HUES6 (cell line): ENCODE results near the gene C4orf54.

Experiments used
- H3K27ac ChIP-seq: 2 replicates; pipeline ENCODE4 v1.7.0; 2013; ENCODE audit warnings: low read depth, mild to moderate bottlenecking, low read length, inconsistent platforms
- H3K27me3 ChIP-seq: 2 replicates; pipeline ENCODE4 v1.6.1; 2013; ENCODE audit warnings: low read length; ENCODE audit not compliant: control insufficient read depth, insufficient read depth
- H3K36me3 ChIP-seq: 2 replicates; pipeline ENCODE4 v1.6.1; 2013; ENCODE audit warnings: low read length; ENCODE audit not compliant: control insufficient read depth, insufficient read depth
- H3K4me1 ChIP-seq: 2 replicates; pipeline ENCODE4 v1.6.1; 2013; ENCODE audit warnings: low read length; ENCODE audit not compliant: control insufficient read depth, insufficient read depth
- H3K4me3 ChIP-seq: 2 replicates; pipeline ENCODE4 v1.5.1; 2013; ENCODE audit warnings: low read depth, low read length
- H3K9ac ChIP-seq: one replicate; pipeline ENCODE4 v1.6.1; 2013; ENCODE audit warnings: mild to moderate bottlenecking, low read length
- H3K9me3 ChIP-seq: 2 replicates; pipeline ENCODE4 v1.6.1; 2013; ENCODE audit warnings: low read depth, low read length; ENCODE audit not compliant: control insufficient read depth, insufficient read depth

Gene C4orf54

DNA sequence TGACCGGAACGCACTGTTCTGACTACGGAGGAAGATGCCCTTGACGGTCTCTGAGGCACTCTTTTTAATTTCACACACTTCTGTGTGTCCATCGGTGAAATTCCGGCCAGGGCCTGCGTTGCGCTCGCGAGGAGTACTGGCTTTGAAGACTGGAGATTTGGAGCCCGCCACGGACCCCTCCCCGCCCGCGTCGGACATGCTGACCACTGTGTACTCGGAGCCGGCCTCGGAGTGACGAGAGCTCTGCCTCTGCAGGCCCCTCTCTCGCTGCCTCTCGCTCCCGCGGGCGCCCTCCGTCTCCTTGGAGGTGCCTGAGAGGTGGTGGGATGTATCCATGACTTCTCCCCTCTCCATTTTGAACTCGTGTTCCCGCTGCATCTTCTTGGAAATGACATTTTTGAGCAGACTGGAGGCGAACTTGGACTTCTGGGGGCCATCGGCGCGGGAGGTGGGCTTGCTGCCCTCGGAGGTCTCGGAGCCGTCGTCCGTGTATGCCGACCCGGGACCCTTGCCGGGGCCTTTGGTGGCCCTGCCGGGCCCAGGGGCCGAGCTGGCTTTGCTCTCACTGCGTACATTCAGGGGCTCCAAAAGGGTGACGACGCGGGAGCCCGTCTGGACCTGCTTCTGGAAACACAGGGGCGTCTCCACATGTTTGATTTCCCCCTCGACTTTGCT, 5.7 kb downstream of the C4orf54 start:
- Histone ChIP-seq H3K36me3 (no peaks in the 10 kb centered on the region), H3K9me3 (no peaks in the 10 kb centered on the region), H3K4me1 (0 out of 2 replicates have a peak, but pooled peaks cover 2% of the 10 kb centered on the region), H3K9ac (no peak overlapping the region), H3K27ac (no peak overlapping the region), H3K4me3 (no peak overlapping the region), H3K27me3 (no peaks in the 10 kb centered on the region)

GRCh38 chr4:99651016-99651769, 6.4 kb downstream of the C4orf54 start:
- no peak overlapping the region for H3K4me3 ChIP-seq
- H3K27ac ChIP-seq, result no peak overlapping the region
- H3K9ac ChIP-seq, result no peak overlapping the region
- H3K4me1 ChIP-seq, result peaks cover 8% of the 10 kb centered on the region
- H3K27me3 ChIP-seq, result no peaks in the 10 kb centered on the region
- H3K36me3 ChIP-seq, result no peaks in the 10 kb centered on the region
- no peaks in the 10 kb centered on the region for H3K9me3 ChIP-seq

DNA sequence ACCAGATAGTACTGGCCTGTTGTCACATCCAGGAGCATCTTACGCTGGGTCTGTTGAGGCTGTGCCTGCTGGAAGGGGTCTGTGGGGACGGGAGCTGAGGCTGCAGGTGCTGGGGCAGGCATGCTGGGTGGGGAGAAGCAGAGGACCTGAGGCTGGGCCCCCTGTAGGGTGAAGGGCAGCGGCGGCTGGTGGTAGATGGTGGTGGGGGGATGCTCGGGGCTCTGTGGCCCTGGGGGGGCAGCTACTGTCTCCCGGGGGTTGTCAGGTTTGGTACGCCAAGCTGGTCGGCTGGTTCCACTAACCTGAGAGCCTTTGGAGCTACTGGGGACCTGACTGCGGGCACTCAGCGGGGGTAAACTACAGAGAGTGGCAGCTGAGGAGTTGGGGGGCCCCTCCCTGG, 7.8 kb downstream of the C4orf54 start:
- no peak overlapping the region for H3K4me3 ChIP-seq
- H3K9me3 ChIP-seq, result no peaks in the 10 kb centered on the region
- no peak overlapping the region for H3K27ac ChIP-seq
- no peak overlapping the region for H3K9ac ChIP-seq
- H3K4me1 ChIP-seq, result peaks cover 17% of the 10 kb centered on the region
- no peaks in the 10 kb centered on the region for H3K36me3 ChIP-seq
- H3K27me3 ChIP-seq, result no peaks in the 10 kb centered on the region

GRCh38 chr4:99649208-99649607, 8.4 kb downstream of the C4orf54 start:
- Histone ChIP-seq H3K27ac (no peak overlapping the region), H3K9me3 (no peaks in the 10 kb centered on the region), H3K9ac (no peak overlapping the region), H3K36me3 (no peaks in the 10 kb centered on the region), H3K27me3 (no peaks in the 10 kb centered on the region), H3K4me3 (no peak overlapping the region), H3K4me1 (peaks cover 22% of the 10 kb centered on the region)

DNA sequence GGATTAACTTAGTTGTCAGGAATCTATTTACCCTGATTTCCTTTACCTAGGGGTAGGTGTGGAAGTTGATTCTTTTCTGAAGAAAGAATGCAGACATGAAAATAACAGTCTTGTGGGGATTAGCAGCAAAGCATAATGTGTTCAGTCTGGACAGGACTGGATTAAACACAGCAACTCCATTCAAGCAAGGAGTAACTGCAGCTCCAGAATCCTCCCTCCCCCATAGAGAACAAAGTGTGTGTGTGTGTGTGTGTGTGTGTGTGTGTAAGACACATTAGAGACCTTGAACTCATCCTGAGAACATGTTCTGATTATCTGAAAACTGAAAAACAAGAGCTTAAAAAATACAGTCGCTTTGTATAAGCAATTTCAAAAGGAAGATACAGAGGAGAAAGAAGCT, 9.3 kb downstream of the C4orf54 start:
- Histone ChIP-seq H3K27me3 (no peaks in the 10 kb centered on the region), H3K4me3 (no peak overlapping the region), H3K4me1 (peaks cover 31% of the 10 kb centered on the region), H3K27ac (no peak overlapping the region), H3K9ac (no peak overlapping the region), H3K9me3 (no peaks in the 10 kb centered on the region), H3K36me3 (no peaks in the 10 kb centered on the region)

GRCh38 chr4:99647071-99647470, 10.6 kb downstream of the C4orf54 start:
- Histone ChIP-seq H3K4me3 (no peak overlapping the region), H3K27ac (no peak overlapping the region), H3K36me3 (no peaks in the 10 kb centered on the region), H3K9me3 (no peaks in the 10 kb centered on the region), H3K4me1 (peaks cover 38% of the 10 kb centered on the region), H3K9ac (no peak overlapping the region), H3K27me3 (no peaks in the 10 kb centered on the region)

- H3K4me3 ChIP-seq, result 0 out of 2 replicates have a peak overlapping the region, but pooled peaks have one; percentile 6
- H3K9ac ChIP-seq, result no peak overlapping the region
- H3K4me1 ChIP-seq, result peaks cover 38% of the 10 kb centered on the region
- no peak overlapping the region; the same call in 1 of the 2 replicates for H3K27ac ChIP-seq
- no peaks in the 10 kb centered on the region for H3K27me3 ChIP-seq
- H3K36me3 ChIP-seq, result no peaks in the 10 kb centered on the region
- no peaks in the 10 kb centered on the region for H3K9me3 ChIP-seq
Measured at GRCh38 chr4:99645638-99646037, 12.0 kb downstream of the C4orf54 start.

- H3K9ac ChIP-seq, result peak overlapping the region; percentile 58
- H3K4me1 ChIP-seq, result peaks cover 38% of the 10 kb centered on the region
- no peaks in the 10 kb centered on the region for H3K9me3 ChIP-seq
- peak overlapping the region; percentile 68; the same call in 1 of the 2 replicates for H3K27ac ChIP-seq
- H3K36me3 ChIP-seq, result no peaks in the 10 kb centered on the region
- peak overlapping the region; percentile 27; the same call in 1 of the 2 replicates for H3K4me3 ChIP-seq
- no peaks in the 10 kb centered on the region for H3K27me3 ChIP-seq
Measured at GRCh38 chr4:99645036-99645435, 12.6 kb downstream of the C4orf54 start.

GRCh38 chr4:99644453-99644852, 13.2 kb downstream of the C4orf54 start:
- no peaks in the 10 kb centered on the region for H3K9me3 ChIP-seq
- H3K36me3 ChIP-seq, result no peaks in the 10 kb centered on the region
- H3K4me1 ChIP-seq, result peaks cover 38% of the 10 kb centered on the region
- peak overlapping the region; percentile 68; the same call in 1 of the 2 replicates for H3K27ac ChIP-seq
- H3K27me3 ChIP-seq, result no peaks in the 10 kb centered on the region
- peak overlapping the region; percentile 27 for H3K4me3 ChIP-seq
- peak overlapping the region; percentile 58 for H3K9ac ChIP-seq

- Histone ChIP-seq H3K9ac (no peak overlapping the region), H3K4me3 (no peak overlapping the region), H3K4me1 (peaks cover 38% of the 10 kb centered on the region), H3K27ac (no peak overlapping the region), H3K36me3 (no peaks in the 10 kb centered on the region), H3K27me3 (no peaks in the 10 kb centered on the region), H3K9me3 (no peaks in the 10 kb centered on the region)
Measured at GRCh38 chr4:99642725-99643489, 14.7 kb downstream of the C4orf54 start.

DNA sequence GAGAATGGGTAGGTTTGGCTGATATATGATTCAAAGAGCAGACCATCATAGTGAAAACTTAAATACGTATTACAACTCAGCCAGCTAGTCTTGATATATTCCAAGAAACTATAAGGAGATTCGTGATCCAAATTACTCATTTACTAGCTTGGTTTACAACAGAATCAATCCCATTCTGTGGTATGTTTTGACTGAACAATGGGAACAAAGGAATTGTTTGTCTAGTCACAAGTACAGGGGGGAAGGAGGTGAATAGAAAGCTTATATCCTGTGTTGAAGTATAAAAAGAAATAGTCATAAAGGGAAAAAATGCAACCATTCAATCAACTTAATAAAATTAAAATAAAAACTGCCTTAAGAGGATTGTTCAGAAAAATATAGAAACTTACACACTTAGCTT, 17.0 kb downstream of the C4orf54 start:
- Histone ChIP-seq H3K27me3 (no peaks in the 10 kb centered on the region), H3K36me3 (no peaks in the 10 kb centered on the region)

More for the DNA sequence above, 17.0 kb downstream of the C4orf54 start:
- H3K4me3 ChIP-seq, result no peak overlapping the region
- peaks cover 27% of the 10 kb centered on the region for H3K4me1 ChIP-seq
- no peak overlapping the region for H3K27ac ChIP-seq
- H3K9me3 ChIP-seq, result no peaks in the 10 kb centered on the region
- no peak overlapping the region for H3K9ac ChIP-seq
